Measurements from ENCODE around the gene FAM184B. TPM values are rescaled to one million over a fixed set of nuclear protein-coding genes. Genes with fewer than 3 reads are reported as not detected.
A peak's percentile ranks its signal among the peaks of the same experiment; 100 is the strongest.

Gene FAM184B
- polyA plus RNA-seq, 4 donors: 0.03 to 0.04 TPM; not detected in 2

- H3K36me3 ChIP-seq (ENCODE audit: control insufficient read depth in 3 of 3, insufficient read depth in 2 of 3, low read depth in 1 of 3, low read length in 3 of 3): peaks cover 20 to 45% (median 31%) of the 10 kb centered on the region in 3 donors
- DNase-seq (peak in 1 of 2 donors; percentile 47), FAIRE-seq (no peak)
Observed at GRCh38 chr4:17597517-17597916, 183.9 kb downstream of the FAM184B start.

GRCh38 chr4:17595471-17596005, 185.9 kb downstream of the FAM184B start:
- FAIRE-seq: no peak
- H3K27ac ChIP-seq (ENCODE audit: low read depth in 1 of 3, low read length in 2 of 3): no peak overlapping the region
- no peaks in the 10 kb centered on the region for H3K9me3 ChIP-seq (ENCODE audit: control insufficient read depth in 2 of 2, insufficient read depth in 1 of 2, low read depth in 1 of 2, low read length in 1 of 2)
- peaks cover 16 to 54% (median 33%) of the 10 kb centered on the region in 3 donors for H3K36me3 ChIP-seq (ENCODE audit: control insufficient read depth in 3 of 3, insufficient read depth in 2 of 3, low read depth in 1 of 3, low read length in 3 of 3)
- no peaks in the 10 kb centered on the region for H3K27me3 ChIP-seq (ENCODE audit: control insufficient read depth in 3 of 3, insufficient read depth in 3 of 3, low read length in 3 of 3)
- DNase-seq: no peak
- H3K4me1 ChIP-seq (ENCODE audit: control insufficient read depth in 3 of 3, insufficient read depth in 2 of 3, low read depth in 1 of 3, low read length in 2 of 3): no peaks in the 10 kb centered on the region
- WGBS, 3 donors: 79 to 84% (median 83%) methylated on average over 6 of the region's 6 CpGs
- no peak overlapping the region for H3K4me3 ChIP-seq (ENCODE audit: low read depth in 1 of 3, low read length in 3 of 3)

More at GRCh38 chr4:17597517-17597916, 183.9 kb downstream of the FAM184B start:
- WGBS, 3 donors: 75 to 79% (median 77%) methylated on average over 7 of the region's 7 CpGs
- Histone ChIP-seq H3K27me3 (ENCODE audit: control insufficient read depth in 3 of 3, insufficient read depth in 3 of 3, low read length in 3 of 3) (no peaks in the 10 kb centered on the region), H3K4me3 (ENCODE audit: low read depth in 1 of 3, low read length in 3 of 3) (no peak overlapping the region), H3K4me1 (ENCODE audit: control insufficient read depth in 3 of 3, insufficient read depth in 2 of 3, low read depth in 1 of 3, low read length in 2 of 3) (no peaks in the 10 kb centered on the region), H3K9me3 (ENCODE audit: control insufficient read depth in 2 of 2, insufficient read depth in 1 of 2, low read depth in 1 of 2, low read length in 1 of 2) (no peaks in the 10 kb centered on the region), H3K27ac (ENCODE audit: low read depth in 1 of 3, low read length in 2 of 3) (no peak overlapping the region)

GRCh38 chr4:17589355-17589754, 192.1 kb downstream of the FAM184B start:
- H3K27ac ChIP-seq (ENCODE audit: low read depth in 1 of 3, low read length in 2 of 3): peak overlapping the region in 1 of 3 donors; percentile 38
- no peak overlapping the region for H3K4me3 ChIP-seq (ENCODE audit: low read depth in 1 of 3, low read length in 3 of 3)
- FAIRE-seq (no peak), DNase-seq (peak; percentile 54 to 58)
- H3K4me1 ChIP-seq (ENCODE audit: control insufficient read depth in 3 of 3, insufficient read depth in 2 of 3, low read depth in 1 of 3, low read length in 2 of 3): peaks cover 0 to 8% (median 2%) of the 10 kb centered on the region in 3 donors
- H3K36me3 ChIP-seq (ENCODE audit: control insufficient read depth in 3 of 3, insufficient read depth in 2 of 3, low read depth in 1 of 3, low read length in 3 of 3): peaks cover 13 to 57% (median 16%) of the 10 kb centered on the region in 3 donors
- no peaks in the 10 kb centered on the region for H3K9me3 ChIP-seq (ENCODE audit: control insufficient read depth in 2 of 2, insufficient read depth in 1 of 2, low read depth in 1 of 2, low read length in 1 of 2)
- H3K27me3 ChIP-seq (ENCODE audit: control insufficient read depth in 3 of 3, insufficient read depth in 3 of 3, low read length in 3 of 3): no peaks in the 10 kb centered on the region
- 59 to 79% (median 64%) methylated on average over 3 of the region's 3 CpGs for WGBS, 3 donors

- H3K27ac ChIP-seq (ENCODE audit: low read depth in 1 of 3, low read length in 2 of 3): no peak overlapping the region
- H3K36me3 ChIP-seq (ENCODE audit: control insufficient read depth in 3 of 3, insufficient read depth in 2 of 3, low read depth in 1 of 3, low read length in 3 of 3): peaks cover 22 to 65% (median 22%) of the 10 kb centered on the region in 3 donors
- H3K4me3 ChIP-seq (ENCODE audit: low read depth in 1 of 3, low read length in 3 of 3): no peak overlapping the region
- H3K27me3 ChIP-seq (ENCODE audit: control insufficient read depth in 3 of 3, insufficient read depth in 3 of 3, low read length in 3 of 3): no peaks in the 10 kb centered on the region
- WGBS, 3 donors: 84 to 91% (median 89%) methylated on average over 9 of the region's 9 CpGs
- peaks cover 2 to 8% (median 2%) of the 10 kb centered on the region in 3 donors for H3K4me1 ChIP-seq (ENCODE audit: control insufficient read depth in 3 of 3, insufficient read depth in 2 of 3, low read depth in 1 of 3, low read length in 2 of 3)
- no peaks in the 10 kb centered on the region for H3K9me3 ChIP-seq (ENCODE audit: control insufficient read depth in 2 of 2, insufficient read depth in 1 of 2, low read depth in 1 of 2, low read length in 1 of 2)
- FAIRE-seq: no peak
- no peak for DNase-seq
Observed at GRCh38 chr4:17587094-17587822, 194.2 kb downstream of the FAM184B start.

- DNase-seq (no peak), FAIRE-seq (no peak)
- H3K36me3 ChIP-seq (ENCODE audit: control insufficient read depth in 3 of 3, insufficient read depth in 2 of 3, low read depth in 1 of 3, low read length in 3 of 3): peaks cover 22 to 62% (median 25%) of the 10 kb centered on the region in 3 donors
- H3K4me3 ChIP-seq (ENCODE audit: low read depth in 1 of 3, low read length in 3 of 3): no peak overlapping the region
- peaks cover 2 to 7% (median 4%) of the 10 kb centered on the region in 3 donors for H3K4me1 ChIP-seq (ENCODE audit: control insufficient read depth in 3 of 3, insufficient read depth in 2 of 3, low read depth in 1 of 3, low read length in 2 of 3)
- 92 to 93% (median 92%) methylated on average over 10 of the region's 10 CpGs for WGBS, 3 donors
- no peaks in the 10 kb centered on the region for H3K27me3 ChIP-seq (ENCODE audit: control insufficient read depth in 3 of 3, insufficient read depth in 3 of 3, low read length in 3 of 3)
- H3K27ac ChIP-seq (ENCODE audit: low read depth in 1 of 3, low read length in 2 of 3): no peak overlapping the region
- no peaks in the 10 kb centered on the region for H3K9me3 ChIP-seq (ENCODE audit: control insufficient read depth in 2 of 2, insufficient read depth in 1 of 2, low read depth in 1 of 2, low read length in 1 of 2)
Observed at GRCh38 chr4:17584521-17585213, 196.8 kb downstream of the FAM184B start.

- DNase-seq: no peak
- 94 to 96% (median 96%) methylated on average over 4 of the region's 4 CpGs for WGBS, 3 donors
- Histone ChIP-seq H3K27me3 (ENCODE audit: control insufficient read depth in 3 of 3, insufficient read depth in 3 of 3, low read length in 3 of 3) (no peaks in the 10 kb centered on the region), H3K36me3 (ENCODE audit: control insufficient read depth in 3 of 3, insufficient read depth in 2 of 3, low read depth in 1 of 3, low read length in 3 of 3) (peaks cover 19 to 62% (median 25%) of the 10 kb centered on the region in 3 donors), H3K9me3 (ENCODE audit: control insufficient read depth in 2 of 2, insufficient read depth in 1 of 2, low read depth in 1 of 2, low read length in 1 of 2) (no peaks in the 10 kb centered on the region), H3K4me1 (ENCODE audit: control insufficient read depth in 3 of 3, insufficient read depth in 2 of 3, low read depth in 1 of 3, low read length in 2 of 3) (peaks cover 4 to 11% (median 5%) of the 10 kb centered on the region in 3 donors), H3K27ac (ENCODE audit: low read depth in 1 of 3, low read length in 2 of 3) (no peak overlapping the region), H3K4me3 (ENCODE audit: low read depth in 1 of 3, low read length in 3 of 3) (no peak overlapping the region)
- no peak for FAIRE-seq
Observed at GRCh38 chr4:17583941-17584340, 197.5 kb downstream of the FAM184B start.

- Histone ChIP-seq H3K36me3 (ENCODE audit: control insufficient read depth in 3 of 3, insufficient read depth in 2 of 3, low read depth in 1 of 3, low read length in 3 of 3) (peaks cover 19 to 58% (median 25%) of the 10 kb centered on the region in 3 donors), H3K27ac (ENCODE audit: low read depth in 1 of 3, low read length in 2 of 3) (peak overlapping the region in 1 of 3 donors; percentile 10), H3K4me1 (ENCODE audit: control insufficient read depth in 3 of 3, insufficient read depth in 2 of 3, low read depth in 1 of 3, low read length in 2 of 3) (peaks cover 6 to 12% (median 11%) of the 10 kb centered on the region in 3 donors), H3K9me3 (ENCODE audit: control insufficient read depth in 2 of 2, insufficient read depth in 1 of 2, low read depth in 1 of 2, low read length in 1 of 2) (no peaks in the 10 kb centered on the region), H3K4me3 (ENCODE audit: low read depth in 1 of 3, low read length in 3 of 3) (no peak overlapping the region), H3K27me3 (ENCODE audit: control insufficient read depth in 3 of 3, insufficient read depth in 3 of 3, low read length in 3 of 3) (no peaks in the 10 kb centered on the region)
- 92 to 94% (median 94%) methylated on average over 9 of the region's 9 CpGs for WGBS, 3 donors
- no peak for FAIRE-seq
- no peak for DNase-seq
Observed at GRCh38 chr4:17583276-17583675, 198.1 kb downstream of the FAM184B start.

- Histone ChIP-seq H3K36me3 (ENCODE audit: control insufficient read depth in 3 of 3, insufficient read depth in 2 of 3, low read depth in 1 of 3, low read length in 3 of 3) (peaks cover 19 to 44% (median 21%) of the 10 kb centered on the region in 3 donors), H3K9me3 (ENCODE audit: control insufficient read depth in 2 of 2, insufficient read depth in 1 of 2, low read depth in 1 of 2, low read length in 1 of 2) (no peaks in the 10 kb centered on the region), H3K4me3 (ENCODE audit: low read depth in 1 of 3, low read length in 3 of 3) (no peak overlapping the region), H3K4me1 (ENCODE audit: control insufficient read depth in 3 of 3, insufficient read depth in 2 of 3, low read depth in 1 of 3, low read length in 2 of 3) (peaks cover 6 to 14% (median 11%) of the 10 kb centered on the region in 3 donors), H3K27me3 (ENCODE audit: control insufficient read depth in 3 of 3, insufficient read depth in 3 of 3, low read length in 3 of 3) (no peaks in the 10 kb centered on the region), H3K27ac (ENCODE audit: low read depth in 1 of 3, low read length in 2 of 3) (no peak overlapping the region)
- FAIRE-seq (no peak), DNase-seq (no peak)
- 62 to 91% (median 85%) methylated on average over 7 of the region's 7 CpGs for WGBS, 3 donors
Observed at GRCh38 chr4:17580969-17581368, 200.5 kb downstream of the FAM184B start.

Measured in small intestine (tissue), 7 donors.